NCI-H2171 (cell line): Measurements from ENCODE around the gene BACE1-AS.
A peak's percentile ranks its signal among the peaks of the same experiment; 100 is the strongest.

Experiments used
- DNase-seq: peaks from one replicate; lab custom pipeline; 2025; lab: John Stamatoyannopoulos, UW

BACE1-AS gene

GRCh38 chr11:117292616-117293015 is 1.5 kb downstream of the BACE1-AS start:
- no peak for DNase-seq

DNA sequence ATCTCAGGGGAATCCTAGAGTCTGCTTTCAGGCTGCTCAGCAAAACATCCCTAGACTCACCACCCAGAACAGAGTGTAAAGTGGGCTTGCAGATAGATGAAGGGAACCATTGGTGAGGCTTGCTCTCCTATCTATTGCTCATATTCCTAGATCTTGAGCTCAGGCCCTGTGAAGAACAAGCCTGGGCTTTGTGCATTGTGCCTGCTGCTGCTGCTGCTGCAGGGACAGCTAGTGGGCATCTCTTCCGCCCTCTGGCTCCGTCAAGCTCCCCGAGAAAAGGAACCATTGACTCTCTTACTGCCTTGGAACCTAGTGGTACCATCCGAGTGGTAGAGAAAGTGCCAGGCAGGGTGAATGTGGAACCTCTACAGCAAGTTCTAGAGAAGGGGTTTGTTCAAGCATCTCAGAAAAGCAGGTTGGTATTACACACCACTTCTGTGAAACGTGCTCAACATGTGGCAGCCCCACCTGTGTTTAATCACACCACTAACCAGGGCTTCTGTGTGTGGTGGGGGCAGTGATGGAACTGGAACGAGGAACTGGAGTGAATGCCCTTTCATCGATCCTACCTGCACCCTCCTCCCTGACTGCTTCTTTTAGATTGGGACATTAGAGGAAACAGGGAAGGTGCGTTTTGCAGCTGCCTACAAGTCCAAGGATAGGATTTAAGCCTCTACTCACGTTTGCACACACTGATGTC is 4.4 kb downstream of the BACE1-AS start:
- no peak for DNase-seq

GRCh38 chr11:117296881-117297280 is 5.7 kb downstream of the BACE1-AS start:
- DNase-seq = no peak

DNA sequence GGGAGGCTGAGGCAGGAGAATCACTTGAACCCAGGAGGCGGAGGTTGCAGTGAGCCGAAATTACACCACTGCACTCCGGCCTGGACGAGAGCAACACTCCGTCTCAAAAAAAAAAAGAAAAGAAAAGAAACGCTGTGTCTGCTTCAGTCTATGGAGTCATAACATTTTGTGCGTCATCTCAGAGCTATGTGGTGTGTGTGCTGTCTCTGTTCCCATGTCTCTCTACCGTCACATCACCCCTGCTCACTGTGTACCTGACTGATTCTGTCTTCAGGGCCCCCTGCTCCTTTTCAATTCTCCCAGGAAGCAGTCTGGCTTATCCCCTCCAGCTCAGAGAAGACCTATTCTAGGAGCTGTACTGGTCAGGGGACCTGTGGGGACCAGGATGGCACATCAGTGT is 7.0 kb downstream of the BACE1-AS start:
- no peak for DNase-seq

- DNase-seq = no peak
These were observed 8.5 kb downstream of the BACE1-AS start for GRCh38 chr11:117299351-117300282.

DNA sequence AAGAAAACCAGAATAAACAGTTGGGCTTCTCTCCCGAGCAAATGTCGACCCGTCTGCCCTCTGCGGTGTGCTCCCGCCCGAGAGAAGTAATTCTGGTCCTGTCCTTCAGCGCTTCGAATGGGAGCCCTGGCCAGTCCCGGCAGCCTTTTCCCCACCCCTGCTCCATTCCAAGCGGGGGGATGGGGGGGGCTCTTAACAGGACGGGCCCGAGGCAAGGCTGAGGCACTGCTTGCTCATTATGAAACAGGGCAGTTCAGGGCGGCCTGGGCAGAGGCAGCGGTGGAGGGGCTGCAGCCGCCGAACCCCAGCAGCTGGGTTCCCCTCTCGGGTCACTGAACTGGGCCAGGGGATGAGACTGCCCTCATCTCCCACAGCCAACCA is 9.1 kb downstream of the BACE1-AS start:
- no peak for DNase-seq

- DNase-seq = no peak
These were observed 9.6 kb downstream of the BACE1-AS start for GRCh38 chr11:117300773-117301172.

- DNase-seq = no peak
These were observed 11.1 kb downstream of the BACE1-AS start for GRCh38 chr11:117302228-117302627.

GRCh38 chr11:117303101-117303500 is 12.0 kb downstream of the BACE1-AS start:
- DNase-seq = peak; percentile 89

DNA sequence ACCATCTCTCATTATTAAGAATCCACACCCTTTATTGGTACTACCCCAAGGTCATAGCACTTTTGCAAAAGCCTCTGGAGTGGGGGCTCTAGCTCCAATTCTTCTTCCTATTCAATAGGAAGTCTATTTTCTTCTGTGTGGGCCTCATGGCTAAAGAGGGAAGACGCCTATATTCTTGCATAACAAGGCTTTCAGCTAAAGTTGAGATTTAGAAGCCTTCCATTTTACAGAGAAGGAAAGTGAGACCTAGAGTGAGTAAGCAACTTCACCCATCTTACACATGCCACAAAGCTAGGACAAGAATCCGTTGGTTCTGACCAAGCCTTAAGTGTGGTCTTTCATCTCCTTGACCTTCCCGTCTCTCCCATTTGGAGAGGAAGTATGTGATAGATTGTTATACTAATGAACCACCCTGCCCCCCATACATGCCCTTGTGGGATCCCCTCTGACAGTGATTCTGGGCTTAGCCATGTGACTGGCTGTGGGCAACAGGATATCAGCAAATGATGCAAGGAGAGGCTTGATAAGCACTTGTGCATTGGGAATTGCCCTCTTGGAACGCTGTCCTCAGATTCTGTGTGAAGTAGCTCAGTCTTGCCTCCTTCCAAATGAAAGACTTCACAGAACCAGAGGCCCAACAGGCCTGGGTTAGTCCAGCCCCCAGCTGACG is 12.6 kb downstream of the BACE1-AS start:
- DNase-seq = no peak

DNA sequence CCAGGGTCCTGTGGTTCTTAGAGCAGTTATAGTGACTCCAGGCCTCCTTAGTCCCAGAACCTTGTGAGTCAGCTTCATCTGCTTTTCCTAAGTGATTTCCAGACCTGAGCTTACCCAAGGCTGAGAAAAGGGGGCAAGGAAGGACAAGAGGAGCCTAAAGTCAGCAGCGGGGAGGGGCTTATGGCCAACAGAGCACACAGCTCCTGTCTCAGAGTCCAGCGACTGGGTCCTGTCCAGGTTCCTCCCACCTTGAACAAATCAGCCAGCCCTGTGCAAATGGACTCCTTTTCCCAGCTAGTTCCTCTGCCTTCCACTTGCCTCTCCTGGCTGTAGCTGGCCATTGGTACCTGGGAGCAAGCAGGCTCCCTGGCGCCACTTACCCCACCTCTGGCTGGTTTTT is 14.0 kb downstream of the BACE1-AS start:
- no peak for DNase-seq

- DNase-seq = no peak
These were observed 18.2 kb downstream of the BACE1-AS start for GRCh38 chr11:117309310-117309709.

GRCh38 chr11:117313091-117313490 is 21.9 kb downstream of the BACE1-AS start:
- no peak for DNase-seq

- DNase-seq = no peak
These were observed 23.0 kb downstream of the BACE1-AS start for GRCh38 chr11:117313828-117314768.

- no peak for DNase-seq
These were observed 23.7 kb downstream of the BACE1-AS start for GRCh38 chr11:117314840-117315239.

DNA sequence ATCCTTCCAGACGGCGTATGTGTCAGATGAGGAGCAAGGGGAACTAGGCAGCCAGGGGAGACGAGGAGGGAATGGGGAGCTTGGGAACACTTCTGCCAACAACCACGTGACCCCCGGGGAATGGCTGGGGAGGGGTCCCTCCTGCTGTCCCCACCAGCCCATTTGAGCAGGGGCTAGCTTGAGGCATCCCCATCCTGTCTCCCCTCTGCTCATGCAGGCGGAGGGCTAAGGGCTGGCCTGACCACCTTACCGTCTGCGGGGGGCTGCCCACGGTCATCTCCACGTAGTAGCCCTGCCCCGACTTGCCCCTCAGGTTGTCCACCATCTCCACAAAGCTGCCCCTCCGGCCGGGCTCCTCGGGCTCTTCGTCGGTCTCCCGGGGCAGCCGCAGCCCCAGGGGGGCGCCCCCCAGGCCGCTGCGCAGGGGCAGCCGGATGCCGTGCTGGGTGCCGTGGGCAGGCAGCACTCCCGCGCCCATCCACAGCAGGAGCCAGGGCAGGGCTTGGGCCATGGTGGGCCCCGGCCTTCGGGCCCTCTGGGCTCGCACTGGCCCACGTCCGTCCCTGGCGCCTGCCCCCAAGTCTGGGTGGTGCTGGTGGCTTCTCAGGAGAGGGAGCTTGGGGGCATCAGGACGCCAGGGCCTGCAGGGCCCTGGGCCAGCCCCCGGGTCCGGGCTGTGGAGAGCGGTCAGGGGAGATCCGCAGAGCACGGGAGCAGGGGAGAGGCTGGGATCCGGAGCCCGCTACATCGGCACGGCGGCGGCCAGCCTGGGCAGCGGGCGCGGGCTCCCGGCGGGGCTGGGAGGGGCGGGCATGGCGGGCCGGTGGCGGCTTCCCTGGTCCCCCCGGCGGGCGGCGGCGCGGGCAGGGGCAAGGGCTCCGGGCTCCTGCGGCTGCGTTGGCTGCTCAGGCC is 24.4 kb downstream of the BACE1-AS start:
- DNase-seq = no peak

- DNase-seq = peak; percentile 51
These were observed 25.2 kb downstream of the BACE1-AS start, which contains the start of gene BACE1 for GRCh38 chr11:117316197-117316961. Gene BACE1 (minus strand): TSS chr11:117316256. CDS start chr11:117315795, 461 bp downstream.

- DNase-seq = no peak
These were observed 27.6 kb downstream of the BACE1-AS start for GRCh38 chr11:117318738-117319137.

- DNase-seq = no peak
These were observed 28.2 kb downstream of the BACE1-AS start for GRCh38 chr11:117319214-117319840.
